PC-9 (cell line): ENCODE data around the gene ZNF570. TPM values are rescaled to one million over a fixed set of nuclear protein-coding genes. Genes with fewer than 3 reads are reported as not detected.

Experiments used
- BruUV-seq: library from RNA; stranded (reverse); fragments of 400-500 nt; replicated peaks from 2 replicates; lab custom pipeline; 2021; lab: Mats Ljungman, UMichigan
- CTCF ChIA-PET: fragments of 300-600 bp; sonication (Branson Sonifier 250); formaldehyde crosslinking; loops from one replicate; lab custom pipeline; 2022; ENCODE audit warnings: antibody characterized with exemption; lab: Charles Lee
- POLR2A ChIA-PET: fragments of 300-600 bp; sonication (Branson Sonifier 250); formaldehyde crosslinking; loops from one replicate; lab custom pipeline; 2022; ENCODE audit warnings: antibody characterized with exemption; ENCODE audit not compliant: unreplicated experiment; lab: Charles Lee
- DNase-seq, 2 experiments: peaks; one replicate each; pipeline versions ENCODE4 v3.0.0 to v3.0.0-alpha.2; 2015 to 2022; ENCODE audit warnings: mixed read lengths in 1 of 2
- H2AFZ ChIP-seq: fragments of 200-600 bp; sonication (generic); 2 replicates; pipeline ENCODE4 v1.8.1; 2017; ENCODE audit warnings: antibody characterized with exemption
- H3F3A ChIP-seq: fragments of 200-600 bp; sonication (generic); 2 replicates; pipeline ENCODE4 v1.8.1; 2017; ENCODE audit warnings: antibody characterized with exemption, mild to moderate bottlenecking, low read depth; ENCODE audit not compliant: insufficient read depth
- H3K27ac ChIP-seq: fragments of 200-600 bp; sonication (generic); 2 replicates; pipeline ENCODE4 v1.6.1; 2016; ENCODE audit warnings: mixed run types
- H3K27me3 ChIP-seq: fragments of 200-600 bp; sonication (generic); 2 replicates; pipeline ENCODE4 v1.6.1; 2016; ENCODE audit warnings: low read depth, mixed run types; ENCODE audit not compliant: insufficient read depth
- H3K36me3 ChIP-seq: fragments of 200-600 bp; sonication (generic); 2 replicates; pipeline ENCODE4 v1.6.1; 2016; ENCODE audit warnings: low read depth, mixed run types
- H3K4me1 ChIP-seq: fragments of 200-600 bp; sonication (generic); replicated peaks from 2 replicates; pipeline ENCODE4 v1.6.1; 2016; ENCODE audit warnings: mixed run types; ENCODE audit not compliant: insufficient read depth
- H3K4me2 ChIP-seq: fragments of 200-600 bp; sonication (generic); 2 replicates; pipeline ENCODE4 v1.6.1; 2017; ENCODE audit warnings: mixed run types
- H3K4me3 ChIP-seq: fragments of 200-600 bp; sonication (generic); 2 replicates; pipeline ENCODE4 v1.6.1; 2016; ENCODE audit warnings: mixed run types
- H3K79me2 ChIP-seq: fragments of 200-600 bp; sonication (generic); 2 replicates; pipeline ENCODE4 v1.6.1; 2017; ENCODE audit warnings: low read depth, mixed run types
- H3K9me2 ChIP-seq: fragments of 200-600 bp; sonication (generic); 2 replicates; pipeline ENCODE4 v1.8.1; 2017; ENCODE audit warnings: mild to moderate bottlenecking; ENCODE audit not compliant: insufficient read depth
- H3K9me3 ChIP-seq: fragments of 200-600 bp; sonication (generic); 2 replicates; pipeline ENCODE4 v1.8.1; 2016; ENCODE audit warnings: low read depth; ENCODE audit not compliant: insufficient read depth
- H4K20me1 ChIP-seq: fragments of 200-600 bp; sonication (generic); 2 replicates; pipeline ENCODE4 v1.8.1; 2017; ENCODE audit not compliant: insufficient read depth
- EZH2 ChIP-seq: fragments of 200-600 bp; sonication (generic); IDR thresholded peaks from 2 replicates; pipeline ENCODE4 v1.8.0; 2017; ENCODE audit warnings: antibody characterized with exemption, low read depth
- intact Hi-C: fragments of 100-400 bp; cut with micrococcal nuclease; formaldehyde crosslinking; loops from one replicate; pipeline ENCODE4 v1.10.0; 2022; ENCODE audit not compliant: unreplicated experiment
- total RNA-seq: library from RNA; stranded (reverse); gene quantifications from 2 replicates; pipeline ENCODE4 v1.2.3, GENCODE V29; 2021
- TF ChIP-seq, protein P1 (sequence below): fragments of 200-600 bp; sonication (generic); conservative IDR thresholded peaks from 2 replicates; pipeline ENCODE4 v1.6.1; 2017; ENCODE audit warnings: mixed run types, antibody characterized with exemption, mild to moderate bottlenecking, moderate library complexity

The ZNF570 gene
- total RNA-seq, 1 experiment from 2014 or later = 3.6 TPM

DNA sequence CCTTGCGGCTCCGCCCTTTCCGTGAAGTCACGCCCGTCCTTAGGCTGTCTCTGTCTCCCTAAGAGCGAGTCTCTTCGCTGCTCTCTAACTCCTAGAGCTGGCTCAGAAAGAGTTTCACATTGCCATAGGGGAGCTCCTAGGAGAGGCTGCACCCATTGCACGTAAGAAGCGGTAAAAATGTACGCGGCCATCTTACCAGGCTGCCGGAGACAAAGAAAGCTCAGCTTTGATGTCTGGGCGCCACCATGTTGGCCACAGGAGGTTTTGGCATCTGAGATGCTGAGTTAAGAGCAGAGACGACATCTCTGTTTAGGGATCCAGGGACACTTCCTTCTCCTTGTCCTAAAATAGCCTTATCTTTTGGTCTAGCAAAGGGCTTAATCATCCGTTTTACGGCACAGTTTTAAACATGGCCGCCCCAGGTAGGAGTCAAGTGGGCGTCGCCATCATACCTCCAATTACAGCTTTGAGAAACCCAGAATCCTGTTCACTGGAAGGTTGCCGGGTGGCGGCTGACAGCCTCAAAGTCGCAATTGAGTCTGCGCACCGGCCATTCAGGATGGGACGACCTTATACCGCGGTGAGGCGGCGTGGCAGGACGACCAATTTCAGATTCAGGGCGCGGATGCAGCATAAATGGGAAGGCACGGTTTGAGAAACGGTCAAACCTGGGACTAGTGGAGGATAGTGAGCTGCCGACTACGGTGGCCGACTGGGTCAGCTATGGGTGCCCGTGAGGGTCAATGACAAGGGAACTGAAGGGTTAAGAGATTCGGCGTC is 37.4 kb downstream of the ZNF570 start, which contains the start of gene ZNF793:
Gene ZNF793 (plus strand): TSS at position 553 of the 780 bp plus-strand sequence. CDS start 16,501 bp downstream, outside the sequence.
- Histone ChIP-seq H3K4me1 (no peaks in the 10 kb centered on the region), H3K79me2 (no peaks in the 10 kb centered on the region), H3K4me3 (peak within 1 kb of the TSS; percentile 86), H3K9me2 (no peaks in the 10 kb centered on the region), H2AFZ (peak within 1 kb of the TSS; percentile 99), H3K4me2 (peak within 1 kb of the TSS; percentile 80), H3K27me3 (no peaks in the 10 kb centered on the region), H3F3A (no peaks in the 10 kb centered on the region), H4K20me1 (no peaks in the 10 kb centered on the region), H3K27ac (peak within 1 kb of the TSS; percentile 80), H3K9me3 (0 out of 2 replicates have a peak, but pooled peaks cover 15% of the 10 kb centered on the region), H3K36me3 (peaks cover 4% of the 10 kb centered on the region)
- TSS peak; percentile 91 for BruUV-seq
- ChIA-PET CTCF (no interaction called here), POLR2A (interaction anchor here (0.6 to 0.8 kb wide), 5 partner anchors 88 to 1453 kb away, joined by 3 to 7 read pairs (median 4); partner anchors contain the start of genes ZNF527, ZNF540, ZNF565 and ZNF571)
- TF ChIP-seq, protein P1, sequence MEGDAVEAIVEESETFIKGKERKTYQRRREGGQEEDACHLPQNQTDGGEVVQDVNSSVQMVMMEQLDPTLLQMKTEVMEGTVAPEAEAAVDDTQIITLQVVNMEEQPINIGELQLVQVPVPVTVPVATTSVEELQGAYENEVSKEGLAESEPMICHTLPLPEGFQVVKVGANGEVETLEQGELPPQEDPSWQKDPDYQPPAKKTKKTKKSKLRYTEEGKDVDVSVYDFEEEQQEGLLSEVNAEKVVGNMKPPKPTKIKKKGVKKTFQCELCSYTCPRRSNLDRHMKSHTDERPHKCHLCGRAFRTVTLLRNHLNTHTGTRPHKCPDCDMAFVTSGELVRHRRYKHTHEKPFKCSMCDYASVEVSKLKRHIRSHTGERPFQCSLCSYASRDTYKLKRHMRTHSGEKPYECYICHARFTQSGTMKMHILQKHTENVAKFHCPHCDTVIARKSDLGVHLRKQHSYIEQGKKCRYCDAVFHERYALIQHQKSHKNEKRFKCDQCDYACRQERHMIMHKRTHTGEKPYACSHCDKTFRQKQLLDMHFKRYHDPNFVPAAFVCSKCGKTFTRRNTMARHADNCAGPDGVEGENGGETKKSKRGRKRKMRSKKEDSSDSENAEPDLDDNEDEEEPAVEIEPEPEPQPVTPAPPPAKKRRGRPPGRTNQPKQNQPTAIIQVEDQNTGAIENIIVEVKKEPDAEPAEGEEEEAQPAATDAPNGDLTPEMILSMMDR = no peak
- TF ChIP-seq EZH2 = no peak
- DNase-seq = peak; percentile 75
- intact Hi-C loops = loop anchor here (2.0 kb wide), 1 partner anchor 88 kb away; the partner anchor contains the start of genes ZNF540 and ZNF571

DNA sequence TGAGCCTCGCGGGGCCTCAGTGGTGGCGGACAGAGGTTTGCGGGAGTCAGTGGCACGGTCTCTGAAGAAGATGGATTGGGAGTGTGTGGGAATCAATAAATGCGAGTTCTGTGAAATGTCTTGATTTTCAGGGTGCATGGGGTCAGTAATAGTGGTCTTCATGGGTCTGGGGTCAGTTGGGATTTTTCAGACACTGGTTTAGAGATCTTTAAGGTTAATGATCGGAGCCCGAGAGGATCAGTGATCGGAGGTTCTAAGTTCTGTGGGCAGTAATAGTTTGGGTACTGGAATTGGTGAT is 38.0 kb downstream of the ZNF570 start:
- Histone ChIP-seq H4K20me1 (no peaks in the 10 kb centered on the region), H3K4me2 (peak overlapping the region; percentile 80), H3K4me3 (peak overlapping the region; percentile 86), H3F3A (no peaks in the 10 kb centered on the region), H3K9me3 (0 out of 2 replicates have a peak, but pooled peaks cover 15% of the 10 kb centered on the region), H3K9me2 (no peaks in the 10 kb centered on the region), H3K79me2 (no peaks in the 10 kb centered on the region), H3K27me3 (no peaks in the 10 kb centered on the region), H3K27ac (no peak overlapping the region), H2AFZ (peak overlapping the region; percentile 99), H3K36me3 (peaks cover 4% of the 10 kb centered on the region), H3K4me1 (no peaks in the 10 kb centered on the region)
- intact Hi-C loops = loop anchor here (2.0 kb wide), 1 partner anchor 88 kb away; the partner anchor contains the start of genes ZNF540 and ZNF571
- DNase-seq = no peak
- BruUV-seq = no TSS peak
- TF ChIP-seq, protein P1 = no peak
- TF ChIP-seq EZH2 = no peak
- ChIA-PET CTCF (no interaction called here), POLR2A (interaction anchor here (0.8 kb wide), 1 partner anchor 87 kb away, joined by 7 read pairs; the partner anchor contains the start of genes ZNF540 and ZNF571)

DNA sequence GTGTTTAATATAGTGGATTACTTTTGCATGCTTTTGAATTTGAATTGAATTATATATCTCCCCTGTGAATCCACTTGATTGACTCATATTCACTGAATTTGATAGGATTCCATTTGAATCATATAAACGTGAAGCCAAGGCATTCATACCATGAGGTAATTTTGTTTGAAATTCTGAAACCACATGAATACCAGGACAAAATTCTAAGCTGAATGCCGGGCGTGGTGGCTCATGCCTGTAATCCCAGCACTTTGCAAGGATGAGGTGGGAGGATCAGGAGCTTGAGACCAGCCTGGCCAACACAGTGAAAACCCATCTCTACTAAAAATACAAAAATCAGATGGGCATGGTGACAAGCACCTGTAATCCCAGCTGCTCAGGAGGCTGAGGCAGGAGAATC is 42.0 kb downstream of the ZNF570 start:
- Histone ChIP-seq H3K9me3 (peaks cover 13% of the 10 kb centered on the region), H3K27me3 (no peaks in the 10 kb centered on the region), H4K20me1 (no peaks in the 10 kb centered on the region), H2AFZ (no peak overlapping the region), H3K4me3 (no peak overlapping the region), H3F3A (no peaks in the 10 kb centered on the region), H3K79me2 (no peaks in the 10 kb centered on the region), H3K4me1 (no peaks in the 10 kb centered on the region), H3K36me3 (peaks cover 21% of the 10 kb centered on the region), H3K4me2 (no peak overlapping the region), H3K9me2 (no peaks in the 10 kb centered on the region), H3K27ac (no peak overlapping the region)
- intact Hi-C loops = no loop called here
- CTCF ChIA-PET = no interaction called here
- TF ChIP-seq EZH2 = no peak
- TF ChIP-seq, protein P1 = no peak
- POLR2A ChIA-PET = no interaction called here
- no peak for DNase-seq
- BruUV-seq = no TSS peak
